B cell (primary cell): Measurements from ENCODE around the gene FBXL16. TPM values are rescaled to one million over a fixed set of nuclear protein-coding genes. Genes with fewer than 3 reads are reported as not detected.

Experiments used
- ATAC-seq: fragments of 200-7000 bp; cut with Tn5 transposase; one replicate; pipeline ENCODE4 v1.10.0; 2021; ENCODE audit warnings: low read depth, mild to moderate bottlenecking, moderate number of reproducible peaks, moderate library complexity
- CTCF ChIA-PET: fragments of 350-600 bp; sonication (Branson Sonifier 250); formaldehyde crosslinking; loops from one replicate; lab custom pipeline; 2021; ENCODE audit warnings: antibody characterized with exemption, inconsistent platforms; lab: Charles Lee
- POLR2A ChIA-PET: fragments of 350-600 bp; sonication (Branson Sonifier 250); formaldehyde crosslinking; loops from one replicate; lab custom pipeline; 2021; ENCODE audit warnings: antibody characterized with exemption; lab: Charles Lee
- DNase-seq: peaks from one replicate; pipeline ENCODE4 v3.0.0; 2013
- H2AFZ ChIP-seq: 2 replicates; pipeline ENCODE4 v1.6.1; 2012; ENCODE audit warnings: mild to moderate bottlenecking, low read depth, low read length; ENCODE audit not compliant: insufficient read depth, poor library complexity, severe bottlenecking
- H3K27ac ChIP-seq, 2 donors: 1 replicate in 1 of 2; 2 replicates in 1 of 2; pipeline ENCODE4 v1.5.1; 2012 to 2013; ENCODE audit warnings: low read length in 2 of 2, mild to moderate bottlenecking in 2 of 2, moderate library complexity in 1 of 2
- H3K27me3 ChIP-seq, 4 experiments: fragments of 200-600 bp in 1 of 4; sonication (generic) in 1 of 4; replicated peaks in 1 of 4; 1 replicate in 2 of 4; 2 replicates in 2 of 4; pipeline versions ENCODE4 v1.6.1 to v1.7.0; 2013 to 2016; ENCODE audit warnings: low read length in 3 of 4, mild to moderate bottlenecking in 2 of 4, mixed read lengths in 1 of 4, moderate library complexity in 1 of 4; ENCODE audit not compliant: insufficient read depth in 4 of 4, control insufficient read depth in 3 of 4; ENCODE audit errors: control extremely low read depth in 1 of 4
- H3K36me3 ChIP-seq, 2 experiments: replicated peaks in 1 of 2; 1 replicate in 1 of 2; 2 replicates in 1 of 2; pipeline versions ENCODE4 v1.6.1 to v1.7.1; 2013; ENCODE audit warnings: low read length in 1 of 2; ENCODE audit not compliant: insufficient read depth in 2 of 2, control insufficient read depth in 1 of 2; ENCODE audit errors: control extremely low read depth in 1 of 2, extremely low read depth in 1 of 2
- H3K4me1 ChIP-seq, 2 donors: fragments of 200-600 bp in 1 of 2; sonication (generic) in 1 of 2; 1 replicate in 1 of 2; 2 replicates in 1 of 2; pipeline versions ENCODE4 v1.5.1 to v1.6.1; 2013 to 2017; ENCODE audit warnings: low read length in 2 of 2; ENCODE audit not compliant: control insufficient read depth in 2 of 2, insufficient read depth in 2 of 2
- H3K4me2 ChIP-seq: replicated peaks from 2 replicates; pipeline ENCODE3; 2012; ENCODE audit warnings: mild to moderate bottlenecking, low read depth, low read length; ENCODE audit not compliant: poor library complexity, severe bottlenecking
- H3K4me3 ChIP-seq, 5 experiments: fragments of 200-600 bp in 1 of 5; sonication (generic) in 1 of 5; 1 replicate in 3 of 5; 2 replicates in 2 of 5; pipeline versions ENCODE4 v1.5.1 to v1.7.0; 2011 to 2016; ENCODE audit warnings: low read length in 4 of 5, mild to moderate bottlenecking in 4 of 5, low read depth in 2 of 5, control low read depth in 1 of 5, moderate library complexity in 1 of 5; ENCODE audit not compliant: insufficient read depth in 1 of 5; ENCODE audit errors: control extremely low read depth in 1 of 5, extremely low read depth in 1 of 5
- H3K79me2 ChIP-seq: fragments of 200-600 bp; sonication (generic); one replicate; pipeline ENCODE4 v1.6.0; 2016; ENCODE audit warnings: low read length; ENCODE audit not compliant: control insufficient read depth, insufficient read depth
- H3K9ac ChIP-seq: fragments of 200-600 bp; sonication (generic); 2 replicates; pipeline ENCODE4 v1.6.1; 2017; ENCODE audit warnings: mild to moderate bottlenecking, low read length, moderate library complexity
- H3K9me3 ChIP-seq, 3 donors: one replicate each; pipeline versions ENCODE4 v1.6.1 to v1.7.1; 2013; ENCODE audit warnings: low read length in 2 of 3; ENCODE audit not compliant: control insufficient read depth in 2 of 3, insufficient read depth in 1 of 3; ENCODE audit errors: control extremely low read depth in 1 of 3
- H4K20me1 ChIP-seq: 2 replicates; pipeline ENCODE4 v1.6.0; 2012; ENCODE audit warnings: mild to moderate bottlenecking, low read length; ENCODE audit not compliant: insufficient read depth, control insufficient read depth, poor library complexity, severe bottlenecking
- H3K27ac Mint-ChIP-seq: one replicate; pipeline ENCODE4 v1.8.0; 2021; ENCODE audit warnings: mixed read lengths
- H3K27me3 Mint-ChIP-seq: one replicate; pipeline ENCODE4 v1.8.0; 2021; ENCODE audit warnings: mixed read lengths
- H3K4me1 Mint-ChIP-seq: one replicate; pipeline ENCODE4 v1.8.0; 2021; ENCODE audit warnings: mixed read lengths
- H3K4me3 Mint-ChIP-seq: one replicate; pipeline ENCODE4 v1.8.0; 2021; ENCODE audit warnings: mixed read lengths
- H3K9me3 Mint-ChIP-seq: one replicate; pipeline ENCODE4 v1.8.0; 2022; ENCODE audit warnings: mixed read lengths; ENCODE audit not compliant: insufficient read depth
- CTCF ChIP-seq: fragments of 200-600 bp; IDR thresholded peaks from one replicate; pipeline ENCODE4 v1.8.0; 2022; ENCODE audit warnings: antibody characterized with exemption, mild to moderate bottlenecking
- EZH2 ChIP-seq: IDR thresholded peaks from 2 replicates; pipeline ENCODE4 v1.6.1; 2012; ENCODE audit warnings: borderline replicate concordance, low read depth, mild to moderate bottlenecking, moderate library complexity, low read length; ENCODE audit not compliant: insufficient read depth, poor library complexity, severe bottlenecking
- WGBS: methylation state at CpG from one replicate; pipeline ENCODE4 v1.1.5; 2013; ENCODE audit warnings: missing lambda C conversion rate; ENCODE audit not compliant: insufficient coverage; 5-methylcytosine and 5-hydroxymethylcytosine counted together
- intact Hi-C: fragments of 100-400 bp; cut with micrococcal nuclease; formaldehyde crosslinking; loops from one replicate; pipeline ENCODE4 v1.10.0; 2022
- polyA plus RNA-seq: library from polyadenylated mRNA; depleted of rRNA; stranded (reverse); fragments of >200 nt; gene quantifications from 2 replicates; pipeline ENCODE4 v1.2.3, GENCODE V29; 2012
- total RNA-seq, 2 donors: library from RNA; stranded (reverse); fragments of 120-200 nt in 1 of 2; gene quantifications; 1 replicate in 1 of 2; 2 replicates in 1 of 2; pipeline versions ENCODE4 v1.2.3 to v1.2.4, GENCODE V29; 2013 to 2022

The FBXL16 gene
- total and polyA plus RNA-seq, 2 donors (not counting 1 experiment from before 2014, with no cell fraction given): 2.2 to 5.8 TPM

GRCh38 chr16:643050-643368, 62.6 kb downstream of the FBXL16 start:
- intact Hi-C loops: no loop called here
- Mint-ChIP-seq H3K27me3 (no peaks in the 10 kb centered on the region), H3K9me3 (no peaks in the 10 kb centered on the region), H3K4me3 (peak overlapping the region; percentile 74), H3K4me1 (peaks cover 24% of the 10 kb centered on the region), H3K27ac (peak overlapping the region; percentile 61)
- Histone ChIP-seq H3K9me3 (no peaks in the 10 kb centered on the region), H3K4me2 (peak overlapping the region; percentile 87), H3K4me3 (peak overlapping the region in 3 of 5 experiments; percentile 40 to 75 (median 55)), H3K36me3 (no peaks in the 10 kb centered on the region), H3K79me2 (peaks cover 14% of the 10 kb centered on the region), H3K27ac (peak overlapping the region in 1 of 2 donors; percentile 33), H4K20me1 (peaks cover 14% of the 10 kb centered on the region), H3K9ac (peak overlapping the region; percentile 73), H3K4me1 (peaks cover 19 to 41% of the 10 kb centered on the region in 2 donors), H2AFZ (no peak overlapping the region), H3K27me3 (no peaks in the 10 kb centered on the region)
- TF ChIP-seq CTCF (no peak), EZH2 (no peak)
- no peak for DNase-seq
- POLR2A ChIA-PET: interaction anchor here (0.7 kb wide), 1 partner anchor 1479 kb away, joined by 5 read pairs; no protein-coding TSS in a partner anchor
- CTCF ChIA-PET: no interaction called here
- WGBS: 89% methylated on average over 10 of the region's 13 CpGs
- ATAC-seq: no peak

Other genes starting within 250 kb of the FBXL16 start
- 67.2 and 68.0 TPM in 2 replicates for gene CAPN15, start 178.1 kb downstream of the FBXL16 start, total RNA-seq
- 48.0 and 77.2 TPM in 2 replicates for gene CAPN15, start 178.1 kb downstream of the FBXL16 start, polyA plus RNA-seq
- gene PRR35, start 145.4 kb downstream of the FBXL16 start, total RNA-seq: not detected in 2 replicates
- not detected in 2 replicates for gene PRR35, start 145.4 kb downstream of the FBXL16 start, polyA plus RNA-seq
- gene NHLRC4, start 138.8 kb downstream of the FBXL16 start, total RNA-seq: 4.2 and 4.5 TPM in 2 replicates
- gene NHLRC4, start 138.8 kb downstream of the FBXL16 start, polyA plus RNA-seq: 1.3 and 2.2 TPM in 2 replicates
- gene PIGQ, start 135.8 kb downstream of the FBXL16 start, total RNA-seq: 68.5 and 79.5 TPM in 2 replicates
- gene PIGQ, start 135.8 kb downstream of the FBXL16 start, polyA plus RNA-seq: 56.7 and 56.9 TPM in 2 replicates
- gene RAB40C, start 115.7 kb downstream of the FBXL16 start, total RNA-seq: 25.5 and 26.9 TPM in 2 replicates
- 12.7 and 15.0 TPM in 2 replicates for gene RAB40C, start 115.7 kb downstream of the FBXL16 start, polyA plus RNA-seq
- gene WFIKKN1, start 74.8 kb downstream of the FBXL16 start, total RNA-seq: 0.84 and 0.90 TPM in 2 replicates
- gene WFIKKN1, start 74.8 kb downstream of the FBXL16 start, polyA plus RNA-seq: 0.53 and 0.64 TPM in 2 replicates
- 47.2 and 56.6 TPM in 2 replicates for gene METTL26, start 69.5 kb downstream of the FBXL16 start, total RNA-seq
- gene METTL26, start 69.5 kb downstream of the FBXL16 start, polyA plus RNA-seq: 77.7 and 140 TPM in 2 replicates
- 29.2 and 31.6 TPM in 2 replicates for gene MCRIP2, start 64.0 kb downstream of the FBXL16 start, total RNA-seq
- 28.5 and 46.0 TPM in 2 replicates for gene MCRIP2, start 64.0 kb downstream of the FBXL16 start, polyA plus RNA-seq
- gene WDR90, start 56.4 kb downstream of the FBXL16 start, total RNA-seq: 34.7 and 45.0 TPM in 2 replicates
- 23.1 and 25.7 TPM in 2 replicates for gene WDR90, start 56.4 kb downstream of the FBXL16 start, polyA plus RNA-seq
- 207 and 215 TPM in 2 replicates for gene RHOT2, start 37.7 kb downstream of the FBXL16 start, total RNA-seq
- 461 and 536 TPM in 2 replicates for gene RHOT2, start 37.7 kb downstream of the FBXL16 start, polyA plus RNA-seq
- gene RHBDL1, start 30.1 kb downstream of the FBXL16 start, total RNA-seq: 0.76 and 1.0 TPM in 2 replicates
- gene RHBDL1, start 30.1 kb downstream of the FBXL16 start, polyA plus RNA-seq: 1.6 and 2.9 TPM in 2 replicates
- 91.2 and 94.3 TPM in 2 replicates for gene STUB1, start 25.4 kb downstream of the FBXL16 start, total RNA-seq
- 116 and 128 TPM in 2 replicates for gene STUB1, start 25.4 kb downstream of the FBXL16 start, polyA plus RNA-seq
- 41.3 and 46.3 TPM in 2 replicates for gene JMJD8, start 21.5 kb downstream of the FBXL16 start, total RNA-seq
- gene JMJD8, start 21.5 kb downstream of the FBXL16 start, polyA plus RNA-seq: 61.1 and 69.3 TPM in 2 replicates
- 16.8 and 19.1 TPM in 2 replicates for gene WDR24, start 15.4 kb downstream of the FBXL16 start, total RNA-seq
- 16.8 and 17.5 TPM in 2 replicates for gene WDR24, start 15.4 kb downstream of the FBXL16 start, polyA plus RNA-seq
- gene METRN, start 9.3 kb upstream of the FBXL16 start, total RNA-seq: 6.7 and 10.4 TPM in 2 replicates
- gene METRN, start 9.3 kb upstream of the FBXL16 start, polyA plus RNA-seq: 2.6 and 6.9 TPM in 2 replicates
- gene ANTKMT, start 15.3 kb upstream of the FBXL16 start, total RNA-seq: 41.0 and 53.6 TPM in 2 replicates
- 37.9 and 54.1 TPM in 2 replicates for gene ANTKMT, start 15.3 kb upstream of the FBXL16 start, polyA plus RNA-seq
- gene CCDC78, start 20.6 kb upstream of the FBXL16 start, total RNA-seq: 11.2 and 11.8 TPM in 2 replicates
- gene CCDC78, start 20.6 kb upstream of the FBXL16 start, polyA plus RNA-seq: 15.9 and 34.2 TPM in 2 replicates
- 32.0 and 32.3 TPM in 2 replicates for gene HAGHL, start 21.3 kb upstream of the FBXL16 start, total RNA-seq
- 40.4 and 87.1 TPM in 2 replicates for gene HAGHL, start 21.3 kb upstream of the FBXL16 start, polyA plus RNA-seq
- 59.4 and 67.6 TPM in 2 replicates for gene CIAO3, start 35.2 kb upstream of the FBXL16 start, total RNA-seq
- 45.4 and 68.4 TPM in 2 replicates for gene CIAO3, start 35.2 kb upstream of the FBXL16 start, polyA plus RNA-seq
- gene MSLN, start 54.9 kb upstream of the FBXL16 start, total RNA-seq: not detected in 2 replicates
- gene MSLN, start 54.9 kb upstream of the FBXL16 start, polyA plus RNA-seq: not detected in 2 replicates
- gene RPUSD1, start 82.6 kb upstream of the FBXL16 start, total RNA-seq: 34.7 and 38.5 TPM in 2 replicates
- 28.6 and 46.1 TPM in 2 replicates for gene RPUSD1, start 82.6 kb upstream of the FBXL16 start, polyA plus RNA-seq
- gene CHTF18, start 82.8 kb upstream of the FBXL16 start, total RNA-seq: 76.1 and 77.9 TPM in 2 replicates
- gene CHTF18, start 82.8 kb upstream of the FBXL16 start, polyA plus RNA-seq: 72.3 and 112 TPM in 2 replicates
- gene GNG13, start 94.9 kb upstream of the FBXL16 start, total RNA-seq: not detected in 2 replicates
- gene GNG13, start 94.9 kb upstream of the FBXL16 start, polyA plus RNA-seq: not detected in 2 replicates